Gastroesophageal sphincter (tissue), 4 donors: ENCODE measurements around the gene PGPEP1. TPM values are rescaled to one million over a fixed set of nuclear protein-coding genes. Genes with fewer than 3 reads are reported as not detected.

Experiments used
- ATAC-seq: fragments of 150-250 bp; one replicate; pipeline ENCODE4 v1.9.1; 2016; ENCODE audit warnings: mild to moderate bottlenecking, moderate library complexity
- H3K27ac ChIP-seq, 4 donors: fragments of 200-600 bp; sonication (generic) in 3 of 4; 1 replicate in 3 of 4; 2 replicates in 1 of 4; pipeline ENCODE4 v1.5.1; 2016 to 2019
- H3K27me3 ChIP-seq: fragments of 200-600 bp; sonication (generic); one replicate; pipeline ENCODE4 v1.5.1; 2019
- H3K36me3 ChIP-seq, 2 donors: fragments of 200-600 bp; sonication (generic); one replicate each; pipeline ENCODE4 v1.5.1; 2019; ENCODE audit warnings: control low read depth in 1 of 2
- H3K4me1 ChIP-seq, 3 donors: fragments of 200-600 bp; sonication (generic); 1 replicate in 2 of 3; 2 replicates in 1 of 3; pipeline ENCODE4 v1.5.1; 2016 to 2019; ENCODE audit warnings: control low read depth in 2 of 3
- H3K4me3 ChIP-seq, 2 donors: fragments of 200-600 bp; sonication (generic); one replicate each; pipeline ENCODE4 v1.5.1; 2019; ENCODE audit warnings: mild to moderate bottlenecking in 1 of 2, moderate library complexity in 1 of 2
- H3K9me3 ChIP-seq, 3 donors: fragments of 200-600 bp; sonication (generic); one replicate each; pipeline ENCODE4 v1.5.1; 2017 to 2019; ENCODE audit warnings: control low read depth in 2 of 3
- CTCF ChIP-seq, 4 experiments: fragments of 200-600 bp in 2 of 4; fragments of 450-650 bp in 2 of 4; sonication (generic) in 1 of 4; IDR thresholded peaks; one replicate each; pipeline ENCODE4 v1.5.1; 2017 to 2019; ENCODE audit warnings: antibody characterized with exemption in 4 of 4, mild to moderate bottlenecking in 2 of 4, moderate library complexity in 2 of 4
- EP300 ChIP-seq: sonication (generic); formaldehyde crosslinking; IDR thresholded peaks from one replicate; pipeline ENCODE4 v1.6.1; 2017; ENCODE audit warnings: antibody characterized with exemption, mild to moderate bottlenecking
- POLR2A ChIP-seq, 2 donors: fragments of 450-650 bp; IDR thresholded peaks; one replicate each; pipeline ENCODE4 v1.6.1; 2017; ENCODE audit warnings: antibody characterized with exemption in 2 of 2, mild to moderate bottlenecking in 2 of 2, moderate library complexity in 1 of 2
- POLR2AphosphoS5 ChIP-seq: sonication (generic); formaldehyde crosslinking; IDR thresholded peaks from one replicate; pipeline ENCODE4 v1.6.1; 2017; ENCODE audit warnings: antibody characterized with exemption
- WGBS, 2 donors: methylation state at CpG; one replicate each; pipeline ENCODE4 v1.1.5; 2018; ENCODE audit warnings: low coverage in 1 of 2; 5-methylcytosine and 5-hydroxymethylcytosine counted together
- total RNA-seq, 4 donors: library from RNA; depleted of rRNA; stranded (reverse); fragments of >200 nt; gene quantifications; one replicate each; pipeline ENCODE4 v1.1.0, GENCODE V29; 2016

The PGPEP1 gene
- total RNA-seq, 4 donors from 2014 or later = 15.0 to 38.2 (median 23.1) TPM

GRCh38 chr19:18392926-18393325, 52.5 kb downstream of the PGPEP1 start:
- TF ChIP-seq CTCF (IDR thresholded peaks at IDR 0.05) (no peak), POLR2A (IDR thresholded peaks at IDR 0.05) (no peak), EP300 (no peak), POLR2AphosphoS5 (no peak)
- Histone ChIP-seq H3K4me1 (peaks cover 0 to 20% (median 4%) of the 10 kb centered on the region in 3 donors), H3K27me3 (peaks cover 26% of the 10 kb centered on the region), H3K9me3 (no peaks in the 10 kb centered on the region), H3K27ac (no peak overlapping the region), H3K4me3 (peak overlapping the region in 1 of 2 donors; percentile 18), H3K36me3 (no peaks in the 10 kb centered on the region)
- 72 to 73% methylated on average over 5 of the region's 5 CpGs for WGBS, 2 donors
- ATAC-seq = no peak

DNA sequence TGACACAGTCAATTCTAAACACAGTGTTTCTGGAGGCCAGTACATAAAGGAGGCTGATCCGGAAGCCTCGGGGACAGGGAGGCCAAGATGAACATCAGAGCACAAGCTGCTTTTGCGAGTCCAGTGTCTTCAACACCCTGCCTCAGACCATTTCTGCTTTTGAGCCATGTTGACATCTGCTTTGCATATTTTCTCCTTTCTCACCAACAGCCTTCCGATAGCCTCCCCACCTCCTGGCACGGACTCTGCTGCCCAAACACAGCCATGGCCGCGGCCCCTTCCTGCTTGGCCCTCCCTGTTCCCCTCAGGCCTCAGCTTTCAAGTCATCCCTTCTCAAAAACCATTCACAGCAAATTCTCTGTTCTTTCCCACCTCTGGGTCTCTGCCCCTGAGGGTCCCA, 53.4 kb downstream of the PGPEP1 start:
- Histone ChIP-seq H3K27me3 (peaks cover 29% of the 10 kb centered on the region), H3K4me1 (peaks cover 0 to 11% (median 0%) of the 10 kb centered on the region in 3 donors), H3K4me3 (peak overlapping the region in 1 of 2 donors; percentile 18), H3K9me3 (no peaks in the 10 kb centered on the region), H3K36me3 (no peaks in the 10 kb centered on the region), H3K27ac (peak overlapping the region in 1 of 4 donors; percentile 43)
- TF ChIP-seq EP300 (no peak), CTCF (IDR thresholded peaks at IDR 0.05) (no peak), POLR2A (IDR thresholded peaks at IDR 0.05) (no peak), POLR2AphosphoS5 (no peak)
- ATAC-seq = no peak
- 60 to 74% methylated on average over 7 of the region's 7 CpGs for WGBS, 2 donors

DNA sequence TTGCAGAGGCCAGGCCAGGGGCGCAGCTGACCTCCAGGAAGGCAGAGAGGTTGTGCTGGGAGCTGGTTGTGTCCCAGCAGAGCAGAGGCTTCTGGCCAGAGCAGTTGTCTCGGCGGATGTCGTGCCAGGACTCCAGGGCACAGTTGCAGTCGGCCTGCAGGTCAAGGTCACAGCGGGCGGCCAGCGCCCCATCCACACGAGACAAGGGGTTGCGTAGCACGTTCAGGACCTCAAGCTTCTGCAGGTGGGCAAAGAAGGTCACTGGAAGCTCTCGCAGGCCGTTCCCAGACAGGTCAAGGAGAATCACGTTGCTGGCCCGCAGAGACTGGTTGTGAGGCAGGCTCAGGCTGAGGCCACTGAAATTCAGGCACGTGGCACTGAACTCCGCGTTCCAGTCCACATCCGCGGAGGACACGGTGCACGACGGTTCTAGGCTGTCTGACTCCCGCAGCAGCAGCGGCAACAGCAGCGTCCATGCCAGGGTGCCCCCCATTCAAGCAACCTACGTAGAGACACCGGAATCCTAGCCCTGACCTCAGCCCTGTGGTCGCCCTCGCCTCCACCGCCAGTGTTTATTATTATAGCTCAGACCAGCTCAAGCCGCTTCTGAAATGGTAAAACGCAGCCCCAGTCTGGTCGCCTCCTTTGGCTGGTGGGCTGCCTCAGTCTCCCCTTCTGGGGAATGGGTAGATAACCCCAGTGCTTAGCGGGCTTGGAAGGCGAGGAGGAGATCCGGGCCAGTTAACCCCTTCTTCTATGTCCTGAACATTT, 56.3 kb downstream of the PGPEP1 start:
- Histone ChIP-seq H3K4me3 (peak overlapping the region in 1 of 2 donors; percentile 38), H3K9me3 (no peaks in the 10 kb centered on the region), H3K27ac (no peak overlapping the region), H3K36me3 (no peaks in the 10 kb centered on the region), H3K27me3 (peaks cover 29% of the 10 kb centered on the region), H3K4me1 (peaks cover 0 to 8% (median 0%) of the 10 kb centered on the region in 3 donors)
- no peak for TF ChIP-seq CTCF (IDR thresholded peaks at IDR 0.05)
- TF ChIP-seq POLR2AphosphoS5 = no peak
- TF ChIP-seq POLR2A (IDR thresholded peaks at IDR 0.05) = no peak
- no peak for TF ChIP-seq EP300
- WGBS, 2 donors = 0% methylated on average over 1 of the region's 37 CpGs; no CpG with 5 or more reads in 1 of the 2 donors
- ATAC-seq = no peak

- H3K4me1 ChIP-seq = peaks cover 0 to 8% (median 0%) of the 10 kb centered on the region in 3 donors
- peak; percentile 56 for ATAC-seq
These were observed 57.1 kb downstream of the PGPEP1 start, which contains the start of gene LRRC25 for GRCh38 chr19:18397242-18398202. Gene LRRC25 (minus strand): TSS chr19:18397622. CDS start chr19:18396963, 659 bp downstream.

More at GRCh38 chr19:18397242-18398202, 57.1 kb downstream of the PGPEP1 start, which contains the start of gene LRRC25:
- peaks cover 29% of the 10 kb centered on the region for H3K27me3 ChIP-seq
- peak within 1 kb of the TSS in 1 of 2 donors; percentile 38 for H3K4me3 ChIP-seq
- no peaks in the 10 kb centered on the region for H3K36me3 ChIP-seq
- 20% methylated on average over 10 of the region's 33 CpGs; no CpG with 5 or more reads in 1 of the 2 donors for WGBS, 2 donors
- H3K27ac ChIP-seq = peak within 1 kb of the TSS in 1 of 4 donors; percentile 53
- TF ChIP-seq POLR2AphosphoS5 (no peak), CTCF (IDR thresholded peaks at IDR 0.05) (no peak), EP300 (no peak), POLR2A (IDR thresholded peaks at IDR 0.05) (peak; percentile 43 to 47)
- H3K9me3 ChIP-seq = no peaks in the 10 kb centered on the region
